Stomach (tissue), 9 donors: Measurements from ENCODE around the gene ZNF330. TPM values are rescaled to one million over a fixed set of nuclear protein-coding genes. Genes with fewer than 3 reads are reported as not detected.
A peak's percentile ranks its signal among the peaks of the same experiment; 100 is the strongest.
"Not testable (repeated sequence)": the region's sequence is repeated elsewhere in the genome, so short reads cannot be mapped to it uniquely, and the experiment has no call there.

Experiments used
- DNase-seq, 2 donors: peaks; one replicate each; pipeline versions ENCODE4 v3.0.0 to v3.0.0-alpha.2; 2013 to 2019
- H3K27ac ChIP-seq, 5 donors: fragments of 200-600 bp in 4 of 5; sonication (generic) in 4 of 5; one replicate each; pipeline ENCODE4 v1.5.1; 2013 to 2019; ENCODE audit warnings: mild to moderate bottlenecking in 1 of 5, moderate library complexity in 1 of 5
- H3K27me3 ChIP-seq, 3 donors: fragments of 200-600 bp; sonication (generic); one replicate each; pipeline ENCODE4 v1.5.1; 2017 to 2019; ENCODE audit warnings: mixed run types in 1 of 3
- H3K36me3 ChIP-seq, 4 donors: fragments of 200-600 bp; sonication (generic); 1 replicate in 3 of 4; 2 replicates in 1 of 4; pipeline ENCODE4 v1.5.1; 2016 to 2019
- H3K4me1 ChIP-seq, 4 donors: fragments of 200-600 bp; sonication (generic); one replicate each; pipeline ENCODE4 v1.5.1; 2016 to 2019
- H3K4me3 ChIP-seq, 4 donors: fragments of 200-600 bp; sonication (generic) in 3 of 4; one replicate each; pipeline ENCODE4 v1.5.1; 2016 to 2019; ENCODE audit warnings: mild to moderate bottlenecking in 1 of 4
- H3K9me3 ChIP-seq, 4 donors: fragments of 200-600 bp; sonication (generic); one replicate each; pipeline ENCODE4 v1.5.1; 2016 to 2019
- CTCF ChIP-seq, 7 experiments: fragments of 450-650 bp in 4 of 7; fragments of 200-600 bp in 3 of 7; sonication (generic) in 3 of 7; IDR thresholded peaks; one replicate each; pipeline ENCODE4 v1.5.1; 2016 to 2019; ENCODE audit warnings: antibody characterized with exemption in 7 of 7, control low read depth in 2 of 7, mild to moderate bottlenecking in 1 of 7
- EP300 ChIP-seq: sonication (generic); formaldehyde crosslinking; IDR thresholded peaks from one replicate; pipeline ENCODE4 v1.6.1; 2017; ENCODE audit warnings: antibody characterized with exemption
- POLR2A ChIP-seq, 4 donors: fragments of 450-650 bp; IDR thresholded peaks; one replicate each; pipeline ENCODE4 v1.6.1; 2016; ENCODE audit warnings: antibody characterized with exemption in 4 of 4, control low read depth in 2 of 4, mild to moderate bottlenecking in 1 of 4, moderate library complexity in 1 of 4
- POLR2AphosphoS5 ChIP-seq, 3 donors: sonication (generic); formaldehyde crosslinking; IDR thresholded peaks; one replicate each; pipeline ENCODE4 v1.6.1; 2016; ENCODE audit warnings: antibody characterized with exemption in 3 of 3
- WGBS, 5 donors: extraction: QIAGEN DNeasy Blood & Tissue Kit in 3 of 5; methylation state at CpG; one replicate each; pipeline versions ENCODE4 v1.1.5 to v1.1.7; 2013 to 2018; 5-methylcytosine and 5-hydroxymethylcytosine counted together
- intact Hi-C: fragments of 100-400 bp; cut with DNase I; formaldehyde crosslinking; loops from one replicate; pipeline ENCODE4 v1.15.1; 2023; ENCODE audit warnings: low total_unique reads
- polyA plus RNA-seq, 3 donors: library from polyadenylated mRNA; stranded (reverse); fragments of 200-250 nt; gene quantifications; one replicate each; pipeline ENCODE4 v1.2.3, GENCODE V29; 2013
- total RNA-seq, 5 donors: library from RNA; depleted of rRNA; stranded (reverse); fragments of >200 nt; gene quantifications; one replicate each; pipeline versions ENCODE4 v1.1.0 to v1.2.3, GENCODE V29; 2014 to 2016
- donor health status: healthy with polysubstance abuse.
- donor health status: Bipolar disorder and iron deficiency.
- donor health status: healthy.

ZNF330 gene
- total and polyA plus RNA-seq, 8 donors: 5.5 to 68.3 (median 22.4) TPM

- TF ChIP-seq EP300 (no peak), POLR2AphosphoS5 (IDR thresholded peaks at IDR 0.05) (no peak), CTCF (IDR thresholded peaks at IDR 0.05) (no peak), POLR2A (IDR thresholded peaks at IDR 0.05) (no peak)
- Histone ChIP-seq H3K4me1 (peaks cover 10 to 39% (median 23%) of the 10 kb centered on the region in 4 donors), H3K4me3 (no peak overlapping the region), H3K27ac (no peak overlapping the region), H3K36me3 (peaks cover 7 to 48% (median 32%) of the 10 kb centered on the region in 4 donors), H3K9me3 (no peaks in the 10 kb centered on the region), H3K27me3 (no peaks in the 10 kb centered on the region)
- DNase-seq: no peak
- intact Hi-C loops: no loop called here
- WGBS, 5 donors: 94 to 100% (median 100%) methylated on average over 1 of the region's 1 CpG
Measured at GRCh38 chr4:141223418-141223817, 2.7 kb downstream of the ZNF330 start.

DNA sequence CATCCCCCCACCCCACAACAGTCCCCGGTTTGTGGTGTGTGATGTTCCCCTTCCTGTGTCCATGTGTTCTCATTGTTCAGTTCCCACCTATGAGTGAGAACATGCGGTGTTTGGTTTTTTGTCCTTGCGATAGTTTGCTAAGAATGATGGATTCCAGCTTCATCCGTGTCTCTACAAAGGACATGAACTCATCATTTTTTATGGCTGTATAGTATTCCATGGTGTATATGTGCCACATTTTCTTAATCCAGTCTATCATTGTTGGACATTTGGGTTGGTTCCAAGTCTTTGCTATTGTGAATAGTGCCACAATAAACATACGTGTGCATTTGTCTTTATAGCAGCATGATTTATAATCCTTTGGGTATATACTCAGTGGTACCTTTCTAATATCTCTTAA is 6.6 kb downstream of the ZNF330 start:
- H3K9me3 ChIP-seq, H3K4me3 ChIP-seq, H3K27me3 ChIP-seq, DNase-seq, intact Hi-C loops, H3K27ac ChIP-seq: not testable (repeated sequence)
- Histone ChIP-seq H3K4me1 (peaks cover under 1 to 25% (median 13%) of the 10 kb centered on the region in 4 donors), H3K36me3 (peaks cover 21 to 84% (median 71%) of the 10 kb centered on the region in 4 donors)
- 96 to 98% (median 97%) methylated on average over 5 of the region's 5 CpGs for WGBS, 5 donors

DNA sequence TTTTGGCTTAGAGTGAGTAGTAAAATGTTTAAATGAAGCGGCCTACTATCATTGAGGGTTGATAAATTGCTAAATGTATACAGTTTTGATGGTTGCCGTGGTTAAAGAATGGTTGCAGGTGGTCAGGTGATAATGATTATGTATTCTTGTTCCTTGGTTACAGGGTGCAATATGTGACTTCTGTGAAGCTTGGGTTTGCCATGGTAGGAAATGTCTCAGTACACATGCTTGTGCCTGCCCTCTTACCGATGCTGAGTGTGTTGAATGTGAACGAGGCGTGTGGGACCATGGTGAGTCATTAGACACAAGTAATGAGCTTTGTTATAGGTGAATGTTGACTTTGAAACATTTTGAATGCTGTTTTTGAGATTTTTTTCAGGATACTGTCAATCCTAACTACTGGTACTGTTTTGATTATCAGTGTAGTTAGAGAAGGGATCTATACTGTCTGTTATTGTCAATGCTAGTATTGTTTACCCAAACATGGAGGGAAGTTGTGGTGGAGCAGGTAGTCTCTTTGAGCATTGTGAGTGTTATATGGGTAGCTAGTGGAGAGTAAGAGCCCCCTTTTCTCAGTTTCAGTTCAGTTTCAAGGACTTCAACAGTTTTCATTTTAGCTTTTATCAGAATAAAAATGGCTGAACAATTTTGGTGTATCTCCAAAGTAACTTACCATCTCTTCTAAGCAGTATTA is 8.9 kb downstream of the ZNF330 start:
- peaks cover 28 to 95% (median 85%) of the 10 kb centered on the region in 4 donors for H3K36me3 ChIP-seq
- intact Hi-C loops: no loop called here

GRCh38 chr4:141233673-141234072 is 13.0 kb downstream of the ZNF330 start:
- Histone ChIP-seq H3K4me1 (no peaks in the 10 kb centered on the region), H3K9me3 (no peaks in the 10 kb centered on the region), H3K27me3 (no peaks in the 10 kb centered on the region), H3K4me3 (no peak overlapping the region), H3K36me3 (peaks cover 21 to 71% (median 66%) of the 10 kb centered on the region in 4 donors), H3K27ac (no peak overlapping the region)
- no peak for DNase-seq
- WGBS, 5 donors: 88 to 96% (median 93%) methylated on average over 3 of the region's 3 CpGs
- no peak for TF ChIP-seq POLR2AphosphoS5 (IDR thresholded peaks at IDR 0.05)
- no peak for TF ChIP-seq CTCF (IDR thresholded peaks at IDR 0.05)
- no peak for TF ChIP-seq POLR2A (IDR thresholded peaks at IDR 0.05)
- TF ChIP-seq EP300: no peak
- intact Hi-C loops: no loop called here

More for the DNA sequence above, 8.9 kb downstream of the ZNF330 start:
- H3K27me3 ChIP-seq: no peaks in the 10 kb centered on the region
- peaks cover 0 to 3% (median 0%) of the 10 kb centered on the region in 4 donors for H3K4me1 ChIP-seq
- DNase-seq: peak in 1 of 2 donors; percentile 10
- no peak overlapping the region for H3K27ac ChIP-seq
- no peaks in the 10 kb centered on the region for H3K9me3 ChIP-seq
- no peak overlapping the region for H3K4me3 ChIP-seq
- TF ChIP-seq CTCF (IDR thresholded peaks at IDR 0.05): no peak
- TF ChIP-seq POLR2A (IDR thresholded peaks at IDR 0.05): no peak
- TF ChIP-seq POLR2AphosphoS5 (IDR thresholded peaks at IDR 0.05): no peak
- TF ChIP-seq EP300: no peak
- whole genome bisulfite sequencing, 5 donors: 85 to 91% (median 88%) methylated on average over 5 of the region's 5 CpGs

DNA sequence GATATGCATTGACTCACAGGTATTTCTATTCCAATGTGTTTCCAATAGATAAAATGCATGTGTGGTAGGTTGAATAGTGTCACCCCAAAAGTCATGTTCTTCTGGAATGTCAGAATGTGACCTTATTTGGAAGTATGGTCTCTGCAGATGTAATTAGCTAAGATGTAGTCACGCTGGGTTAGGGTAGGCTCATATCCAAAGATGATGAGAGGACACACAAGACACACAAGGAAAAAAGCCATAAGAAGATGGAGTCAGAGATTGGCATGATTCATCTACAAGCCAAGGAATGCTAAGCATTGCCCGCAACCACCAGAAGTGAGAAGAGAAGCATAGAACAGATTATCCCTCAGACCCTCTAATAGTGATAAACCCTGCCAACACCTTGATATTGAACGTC is 17.5 kb downstream of the ZNF330 start:
- no peak for TF ChIP-seq POLR2A (IDR thresholded peaks at IDR 0.05)
- TF ChIP-seq EP300: no peak
- no peak for TF ChIP-seq POLR2AphosphoS5 (IDR thresholded peaks at IDR 0.05)
- TF ChIP-seq CTCF (IDR thresholded peaks at IDR 0.05): no peak
- intact Hi-C loops: no loop called here
- 63 to 79% (median 67%) methylated on average over 3 of the region's 3 CpGs for WGBS, 5 donors
- H3K27ac ChIP-seq: no peak overlapping the region
- no peak for DNase-seq
- peaks cover 8 to 27% (median 22%) of the 10 kb centered on the region in 4 donors for H3K36me3 ChIP-seq
- H3K9me3 ChIP-seq: no peaks in the 10 kb centered on the region
- H3K4me3 ChIP-seq: no peak overlapping the region
- no peaks in the 10 kb centered on the region for H3K27me3 ChIP-seq
- no peaks in the 10 kb centered on the region for H3K4me1 ChIP-seq
